H9 (cell line): ENCODE data around the gene SLC12A8. TPM values are rescaled to one million over a fixed set of nuclear protein-coding genes. Genes with fewer than 3 reads are reported as not detected.

Experiments used
- DNase-seq: peaks from one replicate; pipeline ENCODE4 v3.0.0-alpha.2; 2017
- H2AFZ ChIP-seq: one replicate; pipeline ENCODE4 v1.6.1; 2013; ENCODE audit warnings: mild to moderate bottlenecking, low read length, control low read depth, moderate library complexity
- H2AK5ac ChIP-seq: 2 replicates; pipeline ENCODE4 v1.6.1; 2013; ENCODE audit warnings: low read length, control low read depth, mixed read lengths; ENCODE audit not compliant: insufficient read length
- H2BK120ac ChIP-seq: one replicate; pipeline ENCODE4 v1.6.1; 2013; ENCODE audit warnings: low read depth, mild to moderate bottlenecking, low read length, control low read depth, inconsistent platforms; ENCODE audit not compliant: poor library complexity, severe bottlenecking
- H2BK12ac ChIP-seq: 2 replicates; pipeline ENCODE4 v1.6.1; 2013; ENCODE audit warnings: low read length, control low read depth, mixed read lengths, low read depth; ENCODE audit not compliant: insufficient read length
- H2BK15ac ChIP-seq: 2 replicates; pipeline ENCODE4 v1.6.1; 2013; ENCODE audit warnings: low read depth, low read length, control low read depth
- H2BK20ac ChIP-seq: one replicate; pipeline ENCODE4 v1.6.1; 2013; ENCODE audit warnings: low read depth, mild to moderate bottlenecking, low read length, control low read depth, inconsistent platforms; ENCODE audit not compliant: poor library complexity, severe bottlenecking
- H2BK5ac ChIP-seq: 2 replicates; pipeline ENCODE4 v1.6.1; 2013; ENCODE audit warnings: low read length, control low read depth, mixed read lengths; ENCODE audit not compliant: insufficient read length
- H3K14ac ChIP-seq: 2 replicates; pipeline ENCODE4 v1.6.1; 2013; ENCODE audit warnings: low read length, control low read depth; ENCODE audit not compliant: insufficient read depth
- H3K18ac ChIP-seq: 2 replicates; pipeline ENCODE4 v1.6.1; 2013; ENCODE audit warnings: low read depth, mild to moderate bottlenecking, mixed read lengths, low read length, control low read depth; ENCODE audit not compliant: insufficient read length
- H3K23ac ChIP-seq: 2 replicates; pipeline ENCODE4 v1.6.1; 2013; ENCODE audit warnings: low read length, control low read depth, mixed read lengths, low read depth; ENCODE audit not compliant: insufficient read length
- H3K23me2 ChIP-seq: 2 replicates; pipeline ENCODE4 v1.6.1; 2013; ENCODE audit warnings: low read depth, mild to moderate bottlenecking, mixed read lengths, low read length, control low read depth; ENCODE audit not compliant: insufficient read length, poor library complexity, severe bottlenecking
- H3K27ac ChIP-seq: 2 replicates; pipeline ENCODE4 v1.5.1; 2013; ENCODE audit warnings: low read length, control low read depth, mixed read lengths, low read depth; ENCODE audit not compliant: insufficient read length
- H3K27me3 ChIP-seq: 2 replicates; pipeline ENCODE4 v1.6.1; 2013; ENCODE audit warnings: low read length, control low read depth, inconsistent platforms; ENCODE audit not compliant: insufficient read depth
- H3K4ac ChIP-seq: 2 replicates; pipeline ENCODE4 v1.6.1; 2013; ENCODE audit warnings: low read depth, mild to moderate bottlenecking, control low read depth, inconsistent platforms, low read length, moderate library complexity
- H3K4me1 ChIP-seq: 2 replicates; pipeline ENCODE4 v1.6.1; 2013; ENCODE audit warnings: low read length, control low read depth, inconsistent platforms; ENCODE audit not compliant: insufficient read depth
- H3K4me2 ChIP-seq: 2 replicates; pipeline ENCODE4 v1.6.1; 2013; ENCODE audit warnings: low read length, control low read depth, mixed read lengths; ENCODE audit not compliant: insufficient read length, insufficient read depth
- H3K56ac ChIP-seq: 2 replicates; pipeline ENCODE4 v1.6.1; 2013; ENCODE audit warnings: low read depth, mild to moderate bottlenecking, mixed read lengths, low read length, control low read depth; ENCODE audit not compliant: insufficient read length
- H3K79me1 ChIP-seq: 2 replicates; pipeline ENCODE4 v1.6.1; 2013; ENCODE audit warnings: low read depth, mild to moderate bottlenecking, moderate library complexity, low read length, control low read depth, inconsistent platforms; ENCODE audit not compliant: insufficient read depth, poor library complexity, severe bottlenecking
- H3K79me2 ChIP-seq: 2 replicates; pipeline ENCODE4 v1.6.1; 2013; ENCODE audit warnings: low read length, control low read depth, inconsistent platforms; ENCODE audit not compliant: insufficient read depth
- H3K9ac ChIP-seq: 2 replicates; pipeline ENCODE4 v1.6.1; 2013; ENCODE audit warnings: low read length, control low read depth, mixed read lengths; ENCODE audit not compliant: insufficient read length; ENCODE audit errors: extremely low read depth
- H3K9me3 ChIP-seq: one replicate; pipeline ENCODE4 v1.6.1; 2013; ENCODE audit warnings: low read depth, low read length, inconsistent platforms; ENCODE audit not compliant: control insufficient read depth
- H3T11ph ChIP-seq: one replicate; pipeline ENCODE4 v1.6.1; 2013; ENCODE audit warnings: mild to moderate bottlenecking, low read length, control low read depth, inconsistent platforms
- H4K20me1 ChIP-seq: one replicate; pipeline ENCODE4 v1.6.1; 2013; ENCODE audit not compliant: control insufficient read depth, insufficient read length, insufficient read depth
- H4K5ac ChIP-seq: 2 replicates; pipeline ENCODE4 v1.6.1; 2013; ENCODE audit warnings: low read depth, mild to moderate bottlenecking, mixed read lengths, low read length, control low read depth; ENCODE audit not compliant: insufficient read length
- H4K8ac ChIP-seq: replicated peaks from 2 replicates; pipeline ENCODE4 v1.6.1; 2013; ENCODE audit warnings: low read length, control low read depth, mixed read lengths, low read depth; ENCODE audit not compliant: insufficient read length
- H4K91ac ChIP-seq: 2 replicates; pipeline ENCODE4 v1.6.1; 2013; ENCODE audit warnings: low read depth, mild to moderate bottlenecking, moderate library complexity, mixed read lengths, low read length, control low read depth; ENCODE audit not compliant: insufficient read length
- H3K27ac Mint-ChIP-seq, 3 experiments: 2 replicates in 2 of 3; 3 replicates in 1 of 3; pipeline ENCODE4 v1.8.0; 2020 to 2021; ENCODE audit warnings: mixed read lengths in 3 of 3, mild to moderate bottlenecking in 1 of 3, moderate library complexity in 1 of 3
- H3K27me3 Mint-ChIP-seq: 2 replicates; pipeline ENCODE4 v1.8.0; 2021; ENCODE audit warnings: low read depth, mild to moderate bottlenecking, moderate library complexity, mixed read lengths
- H3K36me3 Mint-ChIP-seq, 3 experiments: 2 replicates in 2 of 3; 3 replicates in 1 of 3; pipeline ENCODE4 v1.8.0; 2020 to 2021; ENCODE audit warnings: low read depth in 3 of 3, mixed read lengths in 3 of 3; ENCODE audit not compliant: insufficient read depth in 1 of 3
- H3K4me1 Mint-ChIP-seq, 2 experiments: 2 replicates each; pipeline ENCODE4 v1.8.0; 2020; ENCODE audit warnings: mixed read lengths in 2 of 2
- H3K4me3 Mint-ChIP-seq, 2 experiments: 2 replicates in 1 of 2; 3 replicates in 1 of 2; pipeline ENCODE4 v1.8.0; 2020 to 2021; ENCODE audit warnings: mild to moderate bottlenecking in 2 of 2, mixed read lengths in 2 of 2, moderate library complexity in 1 of 2
- H3K9me3 Mint-ChIP-seq, 2 experiments: 2 replicates in 1 of 2; 3 replicates in 1 of 2; pipeline ENCODE4 v1.8.0; 2020; ENCODE audit warnings: mild to moderate bottlenecking in 2 of 2, mixed read lengths in 2 of 2, moderate library complexity in 1 of 2
- CTCF ChIP-seq: fragments of 200-600 bp; sonication (generic); conservative IDR thresholded peaks from 3 replicates; pipeline ENCODE4 v1.8.0; 2021; ENCODE audit warnings: antibody characterized with exemption, mild to moderate bottlenecking
- WGBS: extraction: QIAGEN DNeasy Blood & Tissue Kit; methylation state at CpG from one replicate; pipeline ENCODE4 v1.1.7; 2013; ENCODE audit warnings: missing lambda C conversion rate, low lambda C conversion rate, mixed read lengths; ENCODE audit not compliant: insufficient read length; ENCODE audit errors: extremely low coverage; 5-methylcytosine and 5-hydroxymethylcytosine counted together
- total RNA-seq: library from RNA; stranded (reverse); gene quantifications from 2 replicates; pipeline ENCODE4 v1.2.1, GENCODE V29; 2021

SLC12A8 gene
- total RNA-seq, 1 experiment from 2014 or later = 8.2 TPM

GRCh38 chr3:125229707-125230106, 17.2 kb upstream of the SLC12A8 start:
- WGBS = no CpG with 5 or more reads among the region's 1 CpG

More at GRCh38 chr3:125229707-125230106, 17.2 kb upstream of the SLC12A8 start:
- Mint-ChIP-seq H3K4me3 (no peak overlapping the region), H3K9me3 (no peaks in the 10 kb centered on the region), H3K4me1 (peaks cover 6 to 11% of the 10 kb centered on the region in 2 experiments), H3K27me3 (no peaks in the 10 kb centered on the region), H3K36me3 (peaks cover 2 to 17% (median 15%) of the 10 kb centered on the region in 3 experiments; a peak in 5 of 7 replicates), H3K27ac (peak overlapping the region in 1 of 3 experiments; percentile 84; a peak in 2 of 7 replicates)
- no peak overlapping the region for H4K8ac ChIP-seq
- no peak overlapping the region for H3K56ac ChIP-seq
- H2AFZ ChIP-seq = no peak overlapping the region
- H3K9me3 ChIP-seq = no peaks in the 10 kb centered on the region
- no peaks in the 10 kb centered on the region for H3K79me2 ChIP-seq
- H4K20me1 ChIP-seq = no peaks in the 10 kb centered on the region
- no peak overlapping the region for H2BK12ac ChIP-seq
- H3K79me1 ChIP-seq = no peaks in the 10 kb centered on the region
- H3T11ph ChIP-seq = no peak overlapping the region
- no peak overlapping the region for H3K4ac ChIP-seq
- no peak overlapping the region for H3K14ac ChIP-seq
- H3K9ac ChIP-seq = no peak overlapping the region
- no peak overlapping the region for H3K27ac ChIP-seq
- TF ChIP-seq CTCF = no peak
- no peak overlapping the region for H2BK20ac ChIP-seq
- no peak overlapping the region for H3K4me2 ChIP-seq
- H2BK120ac ChIP-seq = no peak overlapping the region
- no peak overlapping the region for H2BK5ac ChIP-seq
- H2AK5ac ChIP-seq = no peak overlapping the region
- peaks cover 4% of the 10 kb centered on the region; the same call in 1 of the 2 replicates for H3K4me1 ChIP-seq
- H2BK15ac ChIP-seq = no peak overlapping the region
- H3K18ac ChIP-seq = no peak overlapping the region
- H3K23me2 ChIP-seq = no peaks in the 10 kb centered on the region
- H4K91ac ChIP-seq = no peak overlapping the region
- H3K27me3 ChIP-seq = no peaks in the 10 kb centered on the region
- H4K5ac ChIP-seq = no peak overlapping the region
- no peak overlapping the region for H3K23ac ChIP-seq
- DNase-seq = no peak
